Pancreas (tissue), 10 donors: ENCODE results near the gene ZCCHC18. TPM values are rescaled to one million over a fixed set of nuclear protein-coding genes. Genes with fewer than 3 reads are reported as not detected.
A peak's percentile ranks its signal among the peaks of the same experiment; 100 is the strongest.

Experiments used
- ATAC-seq, 4 donors: fragments of 200-7000 bp; cut with Tn5 transposase; one replicate each; pipeline versions ENCODE4 v1.8.0 to v1.9.1; 2020; ENCODE audit warnings: mild to moderate bottlenecking in 4 of 4, moderate library complexity in 4 of 4
- DNase-seq, 6 donors: peaks; one replicate each; pipeline ENCODE4 v3.0.0-alpha.2; 2020
- FAIRE-seq: peaks from 2 replicates; lab custom pipeline; 2012; peaks lifted over from hg19 to GRCh38; lab: Jason Lieb, UNC
- H3K27ac ChIP-seq, 4 donors: fragments of 200-600 bp; sonication (generic); 1 replicate in 3 of 4; 2 replicates in 1 of 4; pipeline versions ENCODE4 v1.5.0 to v1.8.0; 2020
- H3K27me3 ChIP-seq, 4 donors: fragments of 200-600 bp; one replicate each; pipeline ENCODE4 v1.8.0; 2021
- H3K36me3 ChIP-seq, 3 donors: fragments of 200-600 bp; sonication (generic) in 1 of 3; one replicate each; pipeline versions ENCODE4 v1.5.0 to v1.8.0; 2020 to 2021
- H3K4me1 ChIP-seq, 3 donors: fragments of 200-600 bp; one replicate each; pipeline ENCODE4 v1.8.0; 2021
- H3K4me3 ChIP-seq, 4 donors: fragments of 200-600 bp; sonication (generic) in 2 of 4; one replicate each; pipeline versions ENCODE4 v1.5.0 to v1.8.0; 2020 to 2021
- H3K9me3 ChIP-seq, 4 donors: fragments of 200-600 bp; one replicate each; pipeline ENCODE4 v1.8.0; 2021
- WGBS, 2 donors: extraction: QIAGEN DNeasy Blood & Tissue Kit; methylation state at CpG; one replicate each; pipeline ENCODE4 v1.1.7; 2013; 5-methylcytosine and 5-hydroxymethylcytosine counted together
- intact Hi-C, 3 donors: fragments of 100-400 bp; cut with DNase I; formaldehyde crosslinking; loops; one replicate each; pipeline versions ENCODE4 v1.11.1 to v1.14.2; 2022
- polyA plus RNA-seq, 2 donors: library from polyadenylated mRNA; stranded (reverse); fragments of 200-250 nt; gene quantifications; one replicate each; pipeline ENCODE4 v1.2.3, GENCODE V29; 2013
- total RNA-seq, 6 donors: library from RNA; stranded (reverse); fragmentation: NEBNext Ultra II Directional in 4 of 6; extraction: Animal tissue kit (Norgen Biotek cat#: 25700) in 4 of 6; gene quantifications; one replicate each; pipeline versions ENCODE4 v1.2.1 to v1.2.4, GENCODE V29; 2021 to 2023
- TF ChIP-seq, protein P1 (sequence below), 4 donors: fragments of 200-600 bp; sonication (generic) in 3 of 4; IDR thresholded peaks; one replicate each; pipeline versions ENCODE4 v1.5.0 to v1.8.0; 2021; ENCODE audit warnings: antibody characterized with exemption in 4 of 4
- donor health status: healthy with polysubstance abuse.
- donor health status: DM: no; HTN: no; CAD: no; lungs with moderate emphysema.
- donor health status: DM: no; HTN: no; CAD: no.
- donor health status: control.
- donor health status: control.
- donor health status: Bipolar disorder and iron deficiency.
- donor health status: DM: yes; HTN: yes; CAD: no.
- donor health status: DM: no; HTN: no; CAD: no.
- donor health status: DM: no; HTN: no; CAD: no.
- donor health status: DM: yes; HTN: yes; CAD: no.

The ZCCHC18 gene
- total and polyA plus RNA-seq, 8 donors = 0.05 to 6.2 (median 0.80) TPM

DNA sequence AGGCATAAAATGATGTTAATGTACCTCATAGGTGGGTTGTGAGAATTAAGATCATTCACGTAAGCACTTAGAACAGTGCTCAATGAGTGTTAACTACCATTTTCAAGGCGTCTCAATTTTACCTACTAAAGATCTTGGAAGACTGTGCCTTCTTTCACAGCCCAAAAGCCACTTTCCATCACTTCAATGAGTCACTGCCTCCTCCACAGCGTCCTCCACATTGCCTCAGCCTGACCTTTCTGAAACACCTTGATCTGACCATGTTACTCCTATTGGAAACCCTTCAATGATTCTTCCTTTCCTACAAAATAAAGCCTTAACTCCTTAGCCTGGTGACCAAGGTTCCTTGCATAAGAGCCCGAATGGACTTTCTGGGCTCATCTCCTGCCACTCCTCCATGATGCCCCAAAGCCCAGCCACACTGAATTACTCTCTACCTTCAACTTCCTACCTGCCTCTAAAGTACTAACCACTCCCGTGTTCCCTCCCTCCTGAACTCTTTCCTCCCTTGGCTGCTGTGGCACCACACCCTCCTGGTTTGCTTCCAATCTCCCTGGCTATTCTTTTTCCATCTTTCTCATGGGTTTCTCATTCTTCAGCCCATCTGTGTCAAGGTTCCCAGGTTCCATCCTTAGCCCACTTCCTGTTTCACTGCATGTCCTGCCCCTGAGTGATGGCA is 22.4 kb downstream of the ZCCHC18 start:
- Histone ChIP-seq H3K4me3 (no peak overlapping the region), H3K36me3 (no peaks in the 10 kb centered on the region), H3K27ac (no peak overlapping the region), H3K9me3 (no peaks in the 10 kb centered on the region), H3K27me3 (no peaks in the 10 kb centered on the region), H3K4me1 (no peaks in the 10 kb centered on the region)
- ATAC-seq (no peak), DNase-seq (no peak), FAIRE-seq (no peak)
- TF ChIP-seq, protein P1, sequence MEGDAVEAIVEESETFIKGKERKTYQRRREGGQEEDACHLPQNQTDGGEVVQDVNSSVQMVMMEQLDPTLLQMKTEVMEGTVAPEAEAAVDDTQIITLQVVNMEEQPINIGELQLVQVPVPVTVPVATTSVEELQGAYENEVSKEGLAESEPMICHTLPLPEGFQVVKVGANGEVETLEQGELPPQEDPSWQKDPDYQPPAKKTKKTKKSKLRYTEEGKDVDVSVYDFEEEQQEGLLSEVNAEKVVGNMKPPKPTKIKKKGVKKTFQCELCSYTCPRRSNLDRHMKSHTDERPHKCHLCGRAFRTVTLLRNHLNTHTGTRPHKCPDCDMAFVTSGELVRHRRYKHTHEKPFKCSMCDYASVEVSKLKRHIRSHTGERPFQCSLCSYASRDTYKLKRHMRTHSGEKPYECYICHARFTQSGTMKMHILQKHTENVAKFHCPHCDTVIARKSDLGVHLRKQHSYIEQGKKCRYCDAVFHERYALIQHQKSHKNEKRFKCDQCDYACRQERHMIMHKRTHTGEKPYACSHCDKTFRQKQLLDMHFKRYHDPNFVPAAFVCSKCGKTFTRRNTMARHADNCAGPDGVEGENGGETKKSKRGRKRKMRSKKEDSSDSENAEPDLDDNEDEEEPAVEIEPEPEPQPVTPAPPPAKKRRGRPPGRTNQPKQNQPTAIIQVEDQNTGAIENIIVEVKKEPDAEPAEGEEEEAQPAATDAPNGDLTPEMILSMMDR (IDR thresholded peaks at IDR 0.05) = no peak
- 66 to 84% methylated on average over 5 of the region's 5 CpGs for WGBS, 2 donors
- intact Hi-C loops = no loop called here

DNA sequence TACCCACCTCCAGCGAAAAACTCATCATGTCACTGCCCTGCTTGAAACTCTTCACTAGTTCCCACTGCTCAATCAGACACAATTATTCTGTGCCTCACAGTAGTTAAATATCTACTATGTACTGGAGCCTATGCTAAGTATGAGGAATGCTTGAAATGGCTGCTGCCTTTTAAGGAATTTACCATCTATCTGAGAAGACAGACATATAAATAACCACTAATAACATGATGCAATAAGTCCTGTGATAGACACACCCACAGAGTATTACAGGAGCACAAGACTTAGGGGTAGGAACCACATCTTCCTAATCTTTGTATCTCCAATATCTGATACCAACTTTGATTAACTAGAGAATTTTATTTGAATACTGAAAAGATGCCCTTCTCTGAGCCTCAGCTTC is 23.4 kb downstream of the ZCCHC18 start:
- 79 to 93% methylated on average over 1 of the region's 1 CpG for WGBS, 2 donors
- intact Hi-C loops = no loop called here
- no peak for FAIRE-seq

DNA sequence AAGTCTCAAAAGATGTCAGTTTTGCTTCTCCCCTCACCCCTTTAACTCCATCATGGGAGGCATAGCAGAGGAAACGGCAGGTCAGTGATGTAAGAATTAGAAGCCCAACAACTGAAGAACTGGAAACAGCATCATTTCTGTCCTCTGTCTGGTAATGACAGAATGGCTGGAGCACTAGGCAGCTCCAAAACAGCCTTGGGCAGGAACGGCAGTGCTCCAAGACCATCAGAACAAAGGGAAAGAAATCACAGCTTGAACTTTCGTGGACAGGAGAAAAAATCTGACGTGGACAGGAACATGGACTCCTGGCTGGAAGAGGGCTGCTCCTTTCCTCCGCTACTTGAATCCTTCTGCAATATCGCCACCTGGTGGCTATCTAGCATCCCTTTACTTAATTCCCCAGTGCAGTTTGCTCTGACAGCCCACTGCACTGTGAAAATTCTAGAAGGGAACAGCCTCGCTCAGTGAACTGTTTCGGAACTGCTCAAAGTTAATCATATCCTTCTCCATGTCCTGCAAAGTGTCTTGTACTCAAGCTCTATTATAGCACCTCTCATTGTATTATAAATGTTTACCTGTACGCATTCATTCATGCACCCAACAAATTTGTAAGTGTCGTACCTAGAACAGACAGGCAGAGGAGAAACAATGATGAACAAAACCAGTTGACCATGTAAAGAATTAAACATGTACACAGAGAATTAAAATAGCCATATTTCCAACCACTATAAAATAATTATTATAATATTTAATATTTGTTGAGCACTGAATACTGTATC is 24.1 kb downstream of the ZCCHC18 start:
- Histone ChIP-seq H3K9me3 (no peaks in the 10 kb centered on the region), H3K4me3 (peak overlapping the region in 2 of 4 donors; percentile 24 to 32), H3K27me3 (no peaks in the 10 kb centered on the region), H3K36me3 (no peaks in the 10 kb centered on the region), H3K27ac (no peak overlapping the region), H3K4me1 (no peaks in the 10 kb centered on the region)
- ATAC-seq (peak; percentile 88 to 97 (median 96)), DNase-seq (peak in 4 of 6 donors; percentile 51 to 76 (median 66)), FAIRE-seq (peak; percentile 93)
- WGBS, 2 donors = 20 to 21% methylated on average over 10 of the region's 10 CpGs
- intact Hi-C loops = no loop called here
- TF ChIP-seq, protein P1 (IDR thresholded peaks at IDR 0.05) = peak; percentile 76 to 81 (median 80)

More for the DNA sequence above, 23.4 kb downstream of the ZCCHC18 start:
- no peaks in the 10 kb centered on the region for H3K9me3 ChIP-seq
- H3K27ac ChIP-seq = no peak overlapping the region
- no peak for DNase-seq
- no peaks in the 10 kb centered on the region for H3K4me1 ChIP-seq
- no peaks in the 10 kb centered on the region for H3K36me3 ChIP-seq
- H3K4me3 ChIP-seq = no peak overlapping the region
- TF ChIP-seq, protein P1 (IDR thresholded peaks at IDR 0.05) = no peak
- ATAC-seq = no peak
- H3K27me3 ChIP-seq = no peaks in the 10 kb centered on the region

DNA sequence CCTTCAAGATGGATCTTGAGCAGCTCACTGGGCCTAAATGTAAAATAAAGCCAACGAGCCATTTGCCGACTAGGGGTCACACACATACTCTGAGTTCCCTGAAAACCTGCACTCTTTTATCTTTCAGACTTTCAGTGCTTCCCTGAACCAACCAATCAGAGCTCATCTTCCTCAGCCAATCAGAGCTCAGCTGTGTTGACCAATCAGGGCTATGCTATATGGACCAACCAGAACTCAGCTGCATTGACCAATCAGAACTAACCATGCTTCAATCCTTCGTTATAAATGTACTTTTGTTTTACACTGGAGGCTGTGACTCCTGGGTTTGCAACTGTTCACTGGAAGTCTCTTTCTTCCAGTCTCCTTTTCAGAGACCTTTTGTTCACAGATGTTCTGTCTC is 25.2 kb downstream of the ZCCHC18 start:
- no peaks in the 10 kb centered on the region for H3K4me1 ChIP-seq
- ATAC-seq = no peak
- DNase-seq = no peak
- no peaks in the 10 kb centered on the region for H3K36me3 ChIP-seq
- intact Hi-C loops = no loop called here
- H3K27me3 ChIP-seq = no peaks in the 10 kb centered on the region
- H3K27ac ChIP-seq = no peak overlapping the region
- FAIRE-seq = no peak
- TF ChIP-seq, protein P1 (IDR thresholded peaks at IDR 0.05) = no peak
- H3K9me3 ChIP-seq = no peaks in the 10 kb centered on the region
- no peak overlapping the region for H3K4me3 ChIP-seq
- WGBS, 2 donors = 84 to 85% methylated on average over 3 of the region's 3 CpGs
